OCI-LY7 (cell line): ENCODE results near the gene PRKAG2. TPM values are rescaled to one million over a fixed set of nuclear protein-coding genes. Genes with fewer than 3 reads are reported as not detected.

ENCODE experiments used
- BruUV-seq: library from RNA; stranded (reverse); fragments of 400-500 nt; replicated peaks from 2 replicates; lab custom pipeline; 2021; lab: Mats Ljungman, UMichigan
- CTCF ChIA-PET: fragments of 300-600 bp; sonication (Branson Sonifier 250); formaldehyde crosslinking; loops from one replicate; lab custom pipeline; 2022; ENCODE audit warnings: antibody characterized with exemption; ENCODE audit not compliant: unreplicated experiment; lab: Charles Lee
- POLR2A ChIA-PET: fragments of 300-600 bp; sonication (Branson Sonifier 250); formaldehyde crosslinking; loops from one replicate; lab custom pipeline; 2022; ENCODE audit warnings: antibody characterized with exemption; lab: Charles Lee
- DNase-seq: peaks from one replicate; pipeline ENCODE4 v3.0.0-alpha.2; 2015; ENCODE audit warnings: low spot score
- H2AFZ ChIP-seq: fragments of 200-600 bp; sonication (generic), shearing (Covaris generic); 2 replicates; pipeline ENCODE4 v1.6.1; 2014; ENCODE audit warnings: mild to moderate bottlenecking, antibody characterized with exemption, low read length, moderate library complexity
- H3K27ac ChIP-seq: fragments of 200-600 bp; sonication (generic); 2 replicates; pipeline ENCODE4 v1.5.1; 2014; ENCODE audit warnings: mixed run types, low read depth, mild to moderate bottlenecking, moderate library complexity, low read length, inconsistent platforms; ENCODE audit not compliant: poor library complexity, severe bottlenecking
- H3K36me3 ChIP-seq: fragments of 200-600 bp; sonication (generic); 2 replicates; pipeline ENCODE4 v1.6.1; 2014; ENCODE audit warnings: mild to moderate bottlenecking, antibody characterized with exemption, low read length, moderate library complexity, mixed read lengths; ENCODE audit not compliant: insufficient read depth
- H3K4me1 ChIP-seq: fragments of 200-600 bp; sonication (generic); 2 replicates; pipeline ENCODE4 v1.5.1; 2014; ENCODE audit warnings: mild to moderate bottlenecking, low read length; ENCODE audit not compliant: insufficient read depth, poor library complexity, severe bottlenecking
- H3K4me2 ChIP-seq: fragments of 200-600 bp; sonication (generic); 2 replicates; pipeline ENCODE4 v1.6.1; 2014; ENCODE audit warnings: mild to moderate bottlenecking, low read length
- H3K4me3 ChIP-seq: fragments of 200-600 bp; sonication (generic); 2 replicates; pipeline ENCODE4 v1.5.1; 2014; ENCODE audit warnings: mild to moderate bottlenecking, low read depth, low read length; ENCODE audit not compliant: poor library complexity, severe bottlenecking
- H3K79me2 ChIP-seq: fragments of 200-600 bp; sonication (generic); 2 replicates; pipeline ENCODE4 v1.6.1; 2016; ENCODE audit warnings: low read depth, mild to moderate bottlenecking, low read length, moderate library complexity, mixed read lengths; ENCODE audit not compliant: insufficient read depth
- H3K9me2 ChIP-seq: fragments of 200-600 bp; sonication (generic); 2 replicates; pipeline ENCODE4 v1.6.1; 2016; ENCODE audit warnings: mild to moderate bottlenecking, low read length, mixed read lengths; ENCODE audit not compliant: insufficient read depth
- H3K9me3 ChIP-seq: fragments of 200-600 bp; sonication (generic); 2 replicates; pipeline ENCODE4 v1.6.1; 2014; ENCODE audit warnings: mild to moderate bottlenecking, mixed run types, low read length, mixed read lengths
- H4K20me1 ChIP-seq: fragments of 200-600 bp; sonication (generic); 2 replicates; pipeline ENCODE4 v1.6.1; 2014; ENCODE audit warnings: mild to moderate bottlenecking, antibody characterized with exemption, low read length, moderate library complexity, mixed read lengths; ENCODE audit not compliant: insufficient read depth
- EZH2phosphoT487 ChIP-seq: fragments of 200-600 bp; sonication (generic); IDR thresholded peaks from 2 replicates; pipeline ENCODE4 v1.6.1; 2018; ENCODE audit warnings: low read depth, borderline replicate concordance, mild to moderate bottlenecking, mixed run types, antibody characterized with exemption, low read length, moderate library complexity, mixed read lengths
- intact Hi-C: fragments of 100-400 bp; cut with micrococcal nuclease; formaldehyde crosslinking; loops from one replicate; pipeline ENCODE4 v1.10.0; 2022; ENCODE audit not compliant: unreplicated experiment
- total RNA-seq, 2 experiments: library from RNA; depleted of rRNA in 1 of 2; stranded (reverse); fragments of >200 nt in 1 of 2; shearing (Covaris generic) in 1 of 2; gene quantifications; 2 replicates each; pipeline ENCODE4 v1.2.3, GENCODE V29; 2014 to 2022
- TF ChIP-seq, protein P1 (sequence below): fragments of 200-600 bp; sonication (generic); conservative IDR thresholded peaks from 2 replicates; pipeline ENCODE4 v1.5.1; 2014; ENCODE audit warnings: mild to moderate bottlenecking, antibody characterized with exemption, low read length, moderate library complexity, mixed read lengths

The PRKAG2 gene
- total RNA-seq, 2 experiments from 2014 or later, result 1.2 to 5.1 TPM

- Histone ChIP-seq H2AFZ (no peak overlapping the region), H3K9me2 (no peaks in the 10 kb centered on the region), H3K4me3 (no peak overlapping the region), H3K36me3 (no peaks in the 10 kb centered on the region), H3K4me1 (peaks cover 16% of the 10 kb centered on the region), H3K9me3 (no peaks in the 10 kb centered on the region), H3K4me2 (no peak overlapping the region), H4K20me1 (peaks cover 7% of the 10 kb centered on the region; the same call in 1 of the 2 replicates), H3K27ac (no peak overlapping the region), H3K79me2 (no peaks in the 10 kb centered on the region)
- POLR2A ChIA-PET, result no interaction called here
- TF ChIP-seq, protein P1, sequence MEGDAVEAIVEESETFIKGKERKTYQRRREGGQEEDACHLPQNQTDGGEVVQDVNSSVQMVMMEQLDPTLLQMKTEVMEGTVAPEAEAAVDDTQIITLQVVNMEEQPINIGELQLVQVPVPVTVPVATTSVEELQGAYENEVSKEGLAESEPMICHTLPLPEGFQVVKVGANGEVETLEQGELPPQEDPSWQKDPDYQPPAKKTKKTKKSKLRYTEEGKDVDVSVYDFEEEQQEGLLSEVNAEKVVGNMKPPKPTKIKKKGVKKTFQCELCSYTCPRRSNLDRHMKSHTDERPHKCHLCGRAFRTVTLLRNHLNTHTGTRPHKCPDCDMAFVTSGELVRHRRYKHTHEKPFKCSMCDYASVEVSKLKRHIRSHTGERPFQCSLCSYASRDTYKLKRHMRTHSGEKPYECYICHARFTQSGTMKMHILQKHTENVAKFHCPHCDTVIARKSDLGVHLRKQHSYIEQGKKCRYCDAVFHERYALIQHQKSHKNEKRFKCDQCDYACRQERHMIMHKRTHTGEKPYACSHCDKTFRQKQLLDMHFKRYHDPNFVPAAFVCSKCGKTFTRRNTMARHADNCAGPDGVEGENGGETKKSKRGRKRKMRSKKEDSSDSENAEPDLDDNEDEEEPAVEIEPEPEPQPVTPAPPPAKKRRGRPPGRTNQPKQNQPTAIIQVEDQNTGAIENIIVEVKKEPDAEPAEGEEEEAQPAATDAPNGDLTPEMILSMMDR, result no peak
- TF ChIP-seq EZH2phosphoT487, result no peak
- DNase-seq, result no peak
- CTCF ChIA-PET, result interaction anchor here (0.6 kb wide), 1 partner anchor 348 kb away, joined by 3 read pairs; no protein-coding TSS in a partner anchor
- intact Hi-C loops, result loop anchor here (5.0 kb wide), 1 partner anchor 128 kb away; no protein-coding TSS in a partner anchor
- BruUV-seq, result no TSS peak
These were observed 247.9 kb downstream of the PRKAG2 start for GRCh38 chr7:151628846-151629604.

GRCh38 chr7:151626422-151627115 is 250.3 kb downstream of the PRKAG2 start:
- peak; percentile 37 for DNase-seq
- no peaks in the 10 kb centered on the region for H3K9me3 ChIP-seq
- BruUV-seq, result no TSS peak
- no peak overlapping the region for H3K4me3 ChIP-seq
- CTCF ChIA-PET, result no interaction called here
- no peak overlapping the region for H3K4me2 ChIP-seq
- H3K79me2 ChIP-seq, result no peaks in the 10 kb centered on the region
- TF ChIP-seq, protein P1, result peak; percentile 73
- TF ChIP-seq EZH2phosphoT487, result no peak
- POLR2A ChIA-PET, result no interaction called here
- H3K27ac ChIP-seq, result no peak overlapping the region
- peaks cover 8% of the 10 kb centered on the region for H3K4me1 ChIP-seq
- H4K20me1 ChIP-seq, result peaks cover 7% of the 10 kb centered on the region; the same call in 1 of the 2 replicates
- intact Hi-C loops, result loop anchor here (5.0 kb wide), 1 partner anchor 131 kb away; no protein-coding TSS in a partner anchor
- no peak overlapping the region for H2AFZ ChIP-seq
- H3K9me2 ChIP-seq, result no peaks in the 10 kb centered on the region
- no peaks in the 10 kb centered on the region for H3K36me3 ChIP-seq
